Neural progenitor cell (in vitro differentiated cells): ENCODE results near the gene RASGRP3.

Source experiments
- CTCF ChIP-seq: fragments of 200-600 bp; sonication (generic); IDR thresholded peaks from 2 replicates; pipeline ENCODE4 v1.5.1; 2017; ENCODE audit warnings: antibody characterized with exemption, mild to moderate bottlenecking
- EZH2 ChIP-seq: fragments of 200-600 bp; sonication (generic); IDR thresholded peaks from 2 replicates; pipeline ENCODE4 v1.6.1; 2017; ENCODE audit warnings: antibody characterized with exemption, mild to moderate bottlenecking, moderate library complexity
- EZH2phosphoT487 ChIP-seq: fragments of 200-600 bp; sonication (generic); IDR thresholded peaks from 2 replicates; pipeline ENCODE4 v1.6.1; 2017; ENCODE audit warnings: antibody characterized with exemption

- no peak for TF ChIP-seq CTCF
- no peak for TF ChIP-seq EZH2
- no peak for TF ChIP-seq EZH2phosphoT487
Measured at GRCh38 chr2:33513480-33513879, 37.0 kb downstream of the RASGRP3 start.
